NB4 (cell line): ENCODE results near the gene BSDC1.

ENCODE experiments used
- MYC ChIP-seq: IDR thresholded peaks from 2 replicates; pipeline ENCODE4 v1.6.1; 2011; ENCODE audit warnings: low read depth, low read length
- POLR2A ChIP-seq: IDR thresholded peaks from 2 replicates; pipeline ENCODE4 v1.6.1; 2011; ENCODE audit warnings: mild to moderate bottlenecking; ENCODE audit not compliant: insufficient read length; ENCODE audit errors: extremely low read depth
- TF ChIP-seq, protein P1 (sequence below): IDR thresholded peaks from one replicate; pipeline ENCODE4 v1.5.1; 2012; ENCODE audit warnings: low read depth, low read length
- TF ChIP-seq, protein P2 (sequence below): IDR thresholded peaks from 2 replicates; pipeline ENCODE4 v1.6.1; 2011; ENCODE audit warnings: low read depth, low read length

DNA sequence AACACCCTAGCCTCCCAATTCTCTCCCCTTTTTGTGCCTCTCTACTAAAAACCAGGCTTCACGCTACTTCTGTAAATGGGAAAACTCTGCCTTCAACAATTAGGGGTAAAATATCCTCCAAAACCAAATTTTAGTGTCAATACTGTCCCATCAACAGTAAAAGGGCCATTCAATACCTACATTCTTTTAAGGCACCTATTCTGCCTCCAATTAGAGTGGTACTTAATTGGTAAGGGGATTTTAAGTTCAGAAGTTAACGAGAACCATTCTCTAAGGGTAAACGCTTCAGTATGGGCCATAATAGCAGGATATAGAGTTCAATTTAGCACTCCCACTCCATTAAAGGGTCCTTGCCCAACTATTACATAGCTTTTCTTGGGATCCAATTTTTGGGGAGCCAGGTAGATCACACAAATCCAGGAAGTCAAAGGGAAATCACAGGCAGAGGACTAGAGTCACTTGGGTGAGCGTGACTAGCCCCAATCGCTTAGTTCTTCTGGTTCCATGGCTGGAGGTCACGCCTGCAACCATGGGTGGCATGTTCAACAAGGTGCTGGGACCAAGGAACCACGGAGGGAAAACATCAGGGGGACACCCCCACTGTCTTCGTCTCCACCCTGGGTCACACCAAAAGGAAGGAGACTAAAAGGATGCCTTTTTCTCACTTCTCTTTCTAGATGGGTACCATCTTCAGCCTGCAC is 20.1 kb upstream of the BSDC1 start:
- TF ChIP-seq, protein P1, sequence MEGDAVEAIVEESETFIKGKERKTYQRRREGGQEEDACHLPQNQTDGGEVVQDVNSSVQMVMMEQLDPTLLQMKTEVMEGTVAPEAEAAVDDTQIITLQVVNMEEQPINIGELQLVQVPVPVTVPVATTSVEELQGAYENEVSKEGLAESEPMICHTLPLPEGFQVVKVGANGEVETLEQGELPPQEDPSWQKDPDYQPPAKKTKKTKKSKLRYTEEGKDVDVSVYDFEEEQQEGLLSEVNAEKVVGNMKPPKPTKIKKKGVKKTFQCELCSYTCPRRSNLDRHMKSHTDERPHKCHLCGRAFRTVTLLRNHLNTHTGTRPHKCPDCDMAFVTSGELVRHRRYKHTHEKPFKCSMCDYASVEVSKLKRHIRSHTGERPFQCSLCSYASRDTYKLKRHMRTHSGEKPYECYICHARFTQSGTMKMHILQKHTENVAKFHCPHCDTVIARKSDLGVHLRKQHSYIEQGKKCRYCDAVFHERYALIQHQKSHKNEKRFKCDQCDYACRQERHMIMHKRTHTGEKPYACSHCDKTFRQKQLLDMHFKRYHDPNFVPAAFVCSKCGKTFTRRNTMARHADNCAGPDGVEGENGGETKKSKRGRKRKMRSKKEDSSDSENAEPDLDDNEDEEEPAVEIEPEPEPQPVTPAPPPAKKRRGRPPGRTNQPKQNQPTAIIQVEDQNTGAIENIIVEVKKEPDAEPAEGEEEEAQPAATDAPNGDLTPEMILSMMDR: no peak
- TF ChIP-seq POLR2A: no peak
- no peak for TF ChIP-seq MYC
- TF ChIP-seq, protein P2, sequence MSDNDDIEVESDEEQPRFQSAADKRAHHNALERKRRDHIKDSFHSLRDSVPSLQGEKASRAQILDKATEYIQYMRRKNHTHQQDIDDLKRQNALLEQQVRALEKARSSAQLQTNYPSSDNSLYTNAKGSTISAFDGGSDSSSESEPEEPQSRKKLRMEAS: no peak
